ENCODE data around the gene KIF26B. TPM values are rescaled to one million over a fixed set of nuclear protein-coding genes. Genes with fewer than 3 reads are reported as not detected.

KIF26B gene
- total and polyA plus RNA-seq, 10 of the 15 experiments (the other 5 are each of a cell fraction or from before 2014, with no cell fraction given), result 0.35 to 11.6 (median 2.2) TPM

GRCh38 chr1:245156736-245157505, 2.1 kb downstream of the KIF26B start:
- ChIA-PET SMC1A (ENCODE audit: uncharacterized antibody, unreplicated experiment) (interaction anchor here (1.2 kb wide), 2 partner anchors 224 to 846 kb away, joined by 3 read pairs; no protein-coding TSS in a partner anchor), CTCF (interaction anchor here (0.7 to 1.6 kb wide), 6 partner anchors 10 to 1288 kb away, joined by 3 to 5 read pairs (median 4); no protein-coding TSS in a partner anchor), RAD21 (ENCODE audit: unreplicated experiment) (interaction anchor here (0.6 to 1.2 kb wide), 7 partner anchors 10 to 1299 kb away, joined by 3 to 4 read pairs (median 3); no protein-coding TSS in a partner anchor), POLR2A (no interaction called here)
- in situ Hi-C loops (cut with MboI) (loop anchor here (5.0 to 10.0 kb wide), 2 partner anchors 1295 to 1538 kb away; no protein-coding TSS in a partner anchor), intact Hi-C loops (cut with micrococcal nuclease; ENCODE audit: unreplicated experiment) (loop anchor here (1.0 to 10.0 kb wide), 5 partner anchors 118 to 1598 kb away; no protein-coding TSS in a partner anchor)
- H3K36me3 ChIP-seq (ENCODE audit: control insufficient read depth in 2 of 2, insufficient read depth in 2 of 2, low read length in 1 of 2), result no peaks in the 10 kb centered on the region
- ATAC-seq (no peak), DNase-seq (ENCODE audit: low read depth, low spot score) (no peak), FAIRE-seq (no peak)
- no peaks in the 10 kb centered on the region; the same call in 1 of the 2 replicates for H4K20me1 ChIP-seq (ENCODE audit: control insufficient read depth, insufficient read depth)
- no TSS peak for BruUV-seq (replicated peaks)
- peaks cover 2% of the 10 kb centered on the region; the same call in 1 of the 3 replicates for H3K9me3 ChIP-seq (replicated peaks; ENCODE audit: control insufficient read depth, insufficient read depth, low read length)
- H3K27me3 ChIP-seq (replicated peaks in 1 of 2; ENCODE audit: control insufficient read depth in 2 of 2, insufficient read depth in 2 of 2, low read length in 1 of 2), result peaks cover 12 to 26% of the 10 kb centered on the region in 2 experiments
- WGBS (ENCODE audit: insufficient coverage, insufficient replicate concordance, low lambda C conversion rate, missing lambda C conversion rate), result 4% methylated on average over 43 of the region's 44 CpGs
- peak overlapping the region; percentile 88 for H3K4me2 ChIP-seq (ENCODE audit: control insufficient read depth, insufficient read depth)
- H3K27ac ChIP-seq (ENCODE audit: control insufficient read depth, insufficient read depth), result no peak overlapping the region
- peak overlapping the region; percentile 76 for H2AFZ ChIP-seq (ENCODE audit: control insufficient read depth, low read depth, low read length)
- TF ChIP-seq ETV6 (conservative IDR thresholded peaks at IDR 0.05 in 1 of 2, IDR thresholded peaks at IDR 0.05 in 1 of 2; ENCODE audit: borderline replicate concordance in 1 of 2, low read depth in 1 of 2) (no peak), EED (IDR thresholded peaks at IDR 0.05; ENCODE audit: low read depth) (no peak), CBX5 (IDR thresholded peaks at IDR 0.05; ENCODE audit: low read depth) (no peak), CHD1 (IDR thresholded peaks at IDR 0.05; ENCODE audit: low read depth, low read length) (no peak), BACH1 (IDR thresholded peaks at IDR 0.05; ENCODE audit: borderline replicate concordance) (peak; percentile 58; the same call in 1 of the 2 replicates), SMAD5 (IDR thresholded peaks at IDR 0.05; ENCODE audit: low read depth) (no peak), SIX5 (IDR thresholded peaks at IDR 0.05; ENCODE audit: low read depth, low read length, severe bottlenecking) (no peak), CEBPZ (IDR thresholded peaks at IDR 0.05; ENCODE audit: low read depth, low read length) (no peak), IKZF1 (conservative IDR thresholded peaks at IDR 0.05) (0 out of 2 replicates have a peak, but pooled peaks have one; percentile 8), HCFC1 (IDR thresholded peaks at IDR 0.05; ENCODE audit: low read length) (no peak), ZNF687 (IDR thresholded peaks at IDR 0.05) (0 out of 2 replicates have a peak, but pooled peaks have one; percentile 41), DPF2 (IDR thresholded peaks at IDR 0.05) (no peak)
- no peak overlapping the region for H3K9ac ChIP-seq (ENCODE audit: control insufficient read depth, insufficient read depth, low read length)
- H3K4me1 ChIP-seq (ENCODE audit: control insufficient read depth, insufficient read depth, low read length), result peaks cover 18% of the 10 kb centered on the region
- H3K4me3 ChIP-seq, result peak overlapping the region; percentile 50; the same call in 1 of the 2 replicates
- no peaks in the 10 kb centered on the region for H3K79me2 ChIP-seq (ENCODE audit: control insufficient read depth, insufficient read depth, low read length)
